HL-60 (cell line): ENCODE results near the gene DENND1A.

ENCODE experiments used
- DNase-seq, 2 experiments: peaks; one replicate each; pipeline ENCODE4 v3.0.0-alpha.2; 2010 to 2020; ENCODE audit warnings: low read depth in 1 of 2, low spot score in 1 of 2
- H3K27ac ChIP-seq: fragments of 250-450 bp; sonication (Bioruptor Pico); replicated peaks from 2 replicates; pipeline ENCODE4 v1.5.1; 2020; ENCODE audit warnings: mild to moderate bottlenecking, moderate library complexity
- H3K27me3 ChIP-seq: fragments of 250-450 bp; sonication (Bioruptor Pico); 2 replicates; pipeline ENCODE4 v1.5.1; 2021; ENCODE audit warnings: mild to moderate bottlenecking, moderate library complexity; ENCODE audit not compliant: insufficient read depth, poor library complexity, severe bottlenecking
- H3K4me3 ChIP-seq: replicated peaks from 2 replicates; pipeline ENCODE4 v1.5.1; 2011; ENCODE audit warnings: mild to moderate bottlenecking, control low read depth, low read length; ENCODE audit not compliant: insufficient read depth
- GABPA ChIP-seq: IDR thresholded peaks from 2 replicates; pipeline ENCODE4 v1.6.1; 2012; ENCODE audit warnings: low read depth
- POLR2AphosphoS5 ChIP-seq: IDR thresholded peaks from 2 replicates; pipeline ENCODE4 v1.6.1; 2012; ENCODE audit warnings: low read depth
- SPI1 ChIP-seq: IDR thresholded peaks from 2 replicates; pipeline ENCODE4 v1.6.1; 2012; ENCODE audit warnings: low read depth, mild to moderate bottlenecking, borderline replicate concordance
- TF ChIP-seq, protein P1 (sequence below): IDR thresholded peaks from one replicate; pipeline ENCODE4 v1.5.1; 2011; ENCODE audit warnings: low read length, control low read depth, inconsistent platforms; ENCODE audit not compliant: insufficient read depth
- TF ChIP-seq, protein P2 (sequence below): IDR thresholded peaks from 2 replicates; pipeline ENCODE4 v1.6.1; 2012; ENCODE audit warnings: low read depth; ENCODE audit not compliant: insufficient replicate concordance

The DENND1A gene

DNA sequence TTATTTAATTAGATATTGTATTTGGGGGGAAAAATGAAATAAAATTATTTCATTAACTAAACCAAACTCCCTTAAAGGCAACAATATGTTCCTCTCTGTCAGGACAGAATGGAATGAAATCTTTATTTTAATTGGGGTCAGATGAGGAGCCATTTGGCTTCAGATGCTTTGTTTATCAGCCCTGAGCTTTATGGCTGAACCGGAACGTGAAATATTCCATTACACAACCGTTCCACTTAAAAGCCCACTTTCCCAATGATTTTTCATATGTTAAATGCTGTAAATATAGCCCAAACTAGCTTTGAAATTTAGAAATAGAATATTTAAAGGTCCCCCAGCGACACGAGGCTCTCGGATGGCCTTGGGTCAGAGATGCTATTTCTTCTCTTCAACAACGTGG is 424.4 kb downstream of the DENND1A start:
- no peak for DNase-seq
- H3K27ac ChIP-seq, result no peak overlapping the region
- H3K27me3 ChIP-seq, result no peaks in the 10 kb centered on the region
- TF ChIP-seq SPI1 (no peak), POLR2AphosphoS5 (no peak), GABPA (no peak)
- TF ChIP-seq, protein P1, sequence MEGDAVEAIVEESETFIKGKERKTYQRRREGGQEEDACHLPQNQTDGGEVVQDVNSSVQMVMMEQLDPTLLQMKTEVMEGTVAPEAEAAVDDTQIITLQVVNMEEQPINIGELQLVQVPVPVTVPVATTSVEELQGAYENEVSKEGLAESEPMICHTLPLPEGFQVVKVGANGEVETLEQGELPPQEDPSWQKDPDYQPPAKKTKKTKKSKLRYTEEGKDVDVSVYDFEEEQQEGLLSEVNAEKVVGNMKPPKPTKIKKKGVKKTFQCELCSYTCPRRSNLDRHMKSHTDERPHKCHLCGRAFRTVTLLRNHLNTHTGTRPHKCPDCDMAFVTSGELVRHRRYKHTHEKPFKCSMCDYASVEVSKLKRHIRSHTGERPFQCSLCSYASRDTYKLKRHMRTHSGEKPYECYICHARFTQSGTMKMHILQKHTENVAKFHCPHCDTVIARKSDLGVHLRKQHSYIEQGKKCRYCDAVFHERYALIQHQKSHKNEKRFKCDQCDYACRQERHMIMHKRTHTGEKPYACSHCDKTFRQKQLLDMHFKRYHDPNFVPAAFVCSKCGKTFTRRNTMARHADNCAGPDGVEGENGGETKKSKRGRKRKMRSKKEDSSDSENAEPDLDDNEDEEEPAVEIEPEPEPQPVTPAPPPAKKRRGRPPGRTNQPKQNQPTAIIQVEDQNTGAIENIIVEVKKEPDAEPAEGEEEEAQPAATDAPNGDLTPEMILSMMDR, result no peak
- TF ChIP-seq, protein P2, sequence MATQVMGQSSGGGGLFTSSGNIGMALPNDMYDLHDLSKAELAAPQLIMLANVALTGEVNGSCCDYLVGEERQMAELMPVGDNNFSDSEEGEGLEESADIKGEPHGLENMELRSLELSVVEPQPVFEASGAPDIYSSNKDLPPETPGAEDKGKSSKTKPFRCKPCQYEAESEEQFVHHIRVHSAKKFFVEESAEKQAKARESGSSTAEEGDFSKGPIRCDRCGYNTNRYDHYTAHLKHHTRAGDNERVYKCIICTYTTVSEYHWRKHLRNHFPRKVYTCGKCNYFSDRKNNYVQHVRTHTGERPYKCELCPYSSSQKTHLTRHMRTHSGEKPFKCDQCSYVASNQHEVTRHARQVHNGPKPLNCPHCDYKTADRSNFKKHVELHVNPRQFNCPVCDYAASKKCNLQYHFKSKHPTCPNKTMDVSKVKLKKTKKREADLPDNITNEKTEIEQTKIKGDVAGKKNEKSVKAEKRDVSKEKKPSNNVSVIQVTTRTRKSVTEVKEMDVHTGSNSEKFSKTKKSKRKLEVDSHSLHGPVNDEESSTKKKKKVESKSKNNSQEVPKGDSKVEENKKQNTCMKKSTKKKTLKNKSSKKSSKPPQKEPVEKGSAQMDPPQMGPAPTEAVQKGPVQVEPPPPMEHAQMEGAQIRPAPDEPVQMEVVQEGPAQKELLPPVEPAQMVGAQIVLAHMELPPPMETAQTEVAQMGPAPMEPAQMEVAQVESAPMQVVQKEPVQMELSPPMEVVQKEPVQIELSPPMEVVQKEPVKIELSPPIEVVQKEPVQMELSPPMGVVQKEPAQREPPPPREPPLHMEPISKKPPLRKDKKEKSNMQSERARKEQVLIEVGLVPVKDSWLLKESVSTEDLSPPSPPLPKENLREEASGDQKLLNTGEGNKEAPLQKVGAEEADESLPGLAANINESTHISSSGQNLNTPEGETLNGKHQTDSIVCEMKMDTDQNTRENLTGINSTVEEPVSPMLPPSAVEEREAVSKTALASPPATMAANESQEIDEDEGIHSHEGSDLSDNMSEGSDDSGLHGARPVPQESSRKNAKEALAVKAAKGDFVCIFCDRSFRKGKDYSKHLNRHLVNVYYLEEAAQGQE, result no peak
- no peak overlapping the region for H3K4me3 ChIP-seq

DNA sequence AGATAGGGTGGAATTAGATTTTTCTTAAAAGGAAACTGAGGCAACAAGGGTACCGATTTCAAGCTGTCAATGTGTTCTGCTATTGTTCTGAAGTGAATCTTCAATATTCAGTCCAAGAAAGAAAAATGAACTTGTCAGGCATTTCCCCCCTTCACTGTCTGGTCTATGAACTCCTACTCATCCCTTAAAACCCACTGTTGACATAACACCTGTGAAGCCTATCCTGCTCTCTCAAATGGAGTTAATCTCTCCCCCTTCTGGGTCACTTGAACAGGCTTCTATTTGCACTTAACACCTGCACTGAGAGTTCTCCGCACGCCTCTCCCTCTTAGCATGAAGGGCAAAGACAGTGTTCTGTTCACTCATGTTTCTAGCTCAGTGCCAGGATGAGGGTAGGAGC is 429.6 kb downstream of the DENND1A start:
- Histone ChIP-seq H3K27me3 (no peaks in the 10 kb centered on the region), H3K4me3 (no peak overlapping the region), H3K27ac (no peak overlapping the region)
- DNase-seq, result no peak
- TF ChIP-seq, protein P1, result no peak

DNA sequence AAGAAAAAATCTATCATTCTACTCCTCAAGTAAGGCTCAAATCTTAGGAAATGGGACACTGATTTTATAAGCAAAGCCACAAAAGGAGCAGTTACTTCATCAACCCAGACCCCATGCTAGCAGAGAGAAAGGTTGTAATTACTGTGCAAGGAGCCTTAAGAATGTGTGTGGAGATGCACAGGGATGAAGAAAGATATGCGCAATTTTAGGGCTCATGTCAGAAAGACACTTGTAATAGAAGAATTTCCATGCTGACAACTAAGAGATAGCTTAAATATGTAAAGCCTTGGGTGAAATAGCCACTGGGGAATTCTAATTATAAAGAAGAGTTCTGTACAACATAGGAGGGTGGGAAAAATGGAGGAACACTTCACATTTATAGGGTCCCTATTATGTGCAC is 432.1 kb downstream of the DENND1A start:
- H3K4me3 ChIP-seq, result no peak overlapping the region
- no peak overlapping the region for H3K27ac ChIP-seq
- DNase-seq, result no peak
- no peaks in the 10 kb centered on the region for H3K27me3 ChIP-seq
- no peak for TF ChIP-seq SPI1
- no peak for TF ChIP-seq GABPA
- no peak for TF ChIP-seq POLR2AphosphoS5
- TF ChIP-seq, protein P2, result no peak
- TF ChIP-seq, protein P1, result no peak

DNA sequence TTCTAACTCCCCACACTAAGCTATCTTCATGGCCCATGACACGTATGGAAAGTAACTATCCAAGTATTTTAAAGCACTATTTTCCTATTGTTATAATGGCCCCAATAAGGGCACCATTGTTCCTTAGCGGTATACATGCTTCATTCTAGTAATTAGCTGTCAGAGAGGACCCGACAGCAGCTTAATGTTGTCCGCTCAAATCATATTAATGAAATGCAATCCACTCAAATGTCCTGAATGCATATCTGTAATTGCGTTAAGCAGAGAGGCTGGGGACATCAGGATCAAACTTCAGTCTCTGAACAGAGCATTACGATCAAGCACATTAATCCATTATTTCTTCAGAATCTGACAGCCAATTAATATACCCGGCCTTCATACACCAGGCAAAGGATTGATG is 434.2 kb downstream of the DENND1A start:
- no peak for TF ChIP-seq GABPA
- no peak for TF ChIP-seq POLR2AphosphoS5
- TF ChIP-seq, protein P1, result no peak
- TF ChIP-seq SPI1, result no peak
- TF ChIP-seq, protein P2, result no peak
- Histone ChIP-seq H3K4me3 (no peak overlapping the region), H3K27ac (no peak overlapping the region)

More for the DNA sequence above, 434.2 kb downstream of the DENND1A start:
- no peak for DNase-seq
- H3K27me3 ChIP-seq, result no peaks in the 10 kb centered on the region
